HG02678 (cell line): ENCODE measurements around the gene KRT82.
"Not testable (repeated sequence)": the region's sequence is repeated elsewhere in the genome, so short reads cannot be mapped to it uniquely, and the experiment has no call there.

Experiments used
- ATAC-seq: cut with Tn5 transposase; IDR thresholded peaks from one replicate; pipeline ENCODE4 v1.9.1; 2021; ENCODE audit warnings: mild to moderate bottlenecking, moderate library complexity; ENCODE audit not compliant: unreplicated experiment

KRT82 gene

GRCh38 chr12:52413782-52414345, 7.7 kb upstream of the KRT82 start:
- ATAC-seq = no peak

GRCh38 chr12:52413202-52413601, 7.1 kb upstream of the KRT82 start:
- ATAC-seq = no peak

GRCh38 chr12:52411815-52412214, 5.7 kb upstream of the KRT82 start:
- no peak for ATAC-seq

GRCh38 chr12:52410589-52411248, 4.6 kb upstream of the KRT82 start:
- not testable (repeated sequence) for ATAC-seq

GRCh38 chr12:52407918-52408317, 1.8 kb upstream of the KRT82 start:
- no peak for ATAC-seq

GRCh38 chr12:52404951-52405350, 1.2 kb downstream of the KRT82 start:
- no peak for ATAC-seq

- no peak for ATAC-seq
Measured at GRCh38 chr12:52403561-52403960, 2.6 kb downstream of the KRT82 start.

- no peak for ATAC-seq
Measured at GRCh38 chr12:52402873-52403540, 3.1 kb downstream of the KRT82 start.

GRCh38 chr12:52402377-52402776, 3.8 kb downstream of the KRT82 start:
- ATAC-seq = no peak

- ATAC-seq = no peak
Measured at GRCh38 chr12:52401926-52402325, 4.2 kb downstream of the KRT82 start.

GRCh38 chr12:52401526-52401925, 4.6 kb downstream of the KRT82 start:
- no peak for ATAC-seq

- no peak for ATAC-seq
Measured at GRCh38 chr12:52400906-52401305, 5.2 kb downstream of the KRT82 start.

GRCh38 chr12:52399756-52400155, 6.4 kb downstream of the KRT82 start:
- no peak for ATAC-seq

GRCh38 chr12:52398176-52398575, 8.0 kb downstream of the KRT82 start:
- ATAC-seq = no peak

- ATAC-seq = no peak
Measured at GRCh38 chr12:52396656-52397055, 9.5 kb downstream of the KRT82 start.

GRCh38 chr12:52395761-52396434, 10.2 kb downstream of the KRT82 start:
- ATAC-seq = no peak

GRCh38 chr12:52394836-52395405, 11.2 kb downstream of the KRT82 start:
- ATAC-seq = no peak

- no peak for ATAC-seq
Measured at GRCh38 chr12:52392465-52393007, 13.6 kb downstream of the KRT82 start.

- ATAC-seq = no peak
Measured at GRCh38 chr12:52391618-52392002, 14.5 kb downstream of the KRT82 start.

- ATAC-seq = no peak
Measured at GRCh38 chr12:52390739-52391617, 15.2 kb downstream of the KRT82 start.
